GM23248 (cell line): Measurements from ENCODE around the gene GDF7.

Source experiments
- EZH2 ChIP-seq: fragments of 200-600 bp; sonication (generic); IDR thresholded peaks from 2 replicates; pipeline ENCODE4 v1.6.1; 2018; ENCODE audit warnings: antibody characterized with exemption, mild to moderate bottlenecking; ENCODE audit not compliant: insufficient read depth, poor library complexity, severe bottlenecking
- EZH2phosphoT487 ChIP-seq: fragments of 200-600 bp; sonication (generic); IDR thresholded peaks from 2 replicates; pipeline ENCODE4 v1.6.1; 2018; ENCODE audit warnings: antibody characterized with exemption, moderate library complexity, mild to moderate bottlenecking, low read depth; ENCODE audit not compliant: insufficient read depth

- TF ChIP-seq EZH2 (no peak), EZH2phosphoT487 (no peak)
These were observed 3.5 kb upstream of the GDF7 start for GRCh38 chr2:20663196-20664070.
